ENCODE results near the gene GGACT.

GRCh38 chr13:100580045-100580444, 8.5 kb downstream of the GGACT start:
- no peak for TF ChIP-seq CTCF (IDR thresholded peaks at IDR 0.05)
- TF ChIP-seq POLR2A (IDR thresholded peaks at IDR 0.05), result no peak

Data from gastroesophageal sphincter (tissue), 3 donors.